T-helper 1 cell treated with Interleukin-12 subunit alpha and Interleukin-12 subunit beta and Interleukin-4 antibody, amounts not matched to agents 30 μg/mL and 1 μg/mL, for 36 hours (primary cell): Measurements from ENCODE around the gene OR10A2.
"Not testable (repeated sequence)": the region's sequence is repeated elsewhere in the genome, so short reads cannot be mapped to it uniquely, and the experiment has no call there.

Source experiments
- H3K27ac Mint-ChIP-seq: one replicate; pipeline ENCODE4 v1.8.0; 2021; ENCODE audit warnings: mild to moderate bottlenecking, mixed read lengths
- H3K27me3 Mint-ChIP-seq: one replicate; pipeline ENCODE4 v1.8.0; 2021; ENCODE audit warnings: low read depth, mixed read lengths
- H3K36me3 Mint-ChIP-seq: one replicate; pipeline ENCODE4 v1.8.0; 2021; ENCODE audit warnings: low read depth, mixed read lengths
- H3K4me1 Mint-ChIP-seq: one replicate; pipeline ENCODE4 v1.8.0; 2021; ENCODE audit warnings: low read depth, mixed read lengths
- H3K4me3 Mint-ChIP-seq: one replicate; pipeline ENCODE4 v1.8.0; 2021; ENCODE audit warnings: mild to moderate bottlenecking, moderate library complexity, mixed read lengths
- H3K9me3 Mint-ChIP-seq: one replicate; pipeline ENCODE4 v1.8.0; 2021; ENCODE audit warnings: mixed read lengths

Gene OR10A2

GRCh38 chr11:6862961-6863360, at the start of gene OR10A2:
Gene OR10A2 (plus strand): TSS chr11:6863057. CDS start chr11:6869755, 6,698 bp downstream.
- H3K4me1 Mint-ChIP-seq, result no peaks in the 10 kb centered on the region
- peaks cover 10% of the 10 kb centered on the region for H3K27me3 Mint-ChIP-seq
- no peaks in the 10 kb centered on the region for H3K36me3 Mint-ChIP-seq
- no peak within 1 kb of the TSS for H3K27ac Mint-ChIP-seq
- H3K9me3 Mint-ChIP-seq, result peaks cover 4% of the 10 kb centered on the region
- no peak within 1 kb of the TSS for H3K4me3 Mint-ChIP-seq

GRCh38 chr11:6813656-6814055, 49.2 kb upstream of the OR10A2 start:
- H3K27ac Mint-ChIP-seq, result no peak overlapping the region
- no peak overlapping the region for H3K4me3 Mint-ChIP-seq
- H3K9me3 Mint-ChIP-seq, result no peaks in the 10 kb centered on the region
- peaks cover 17% of the 10 kb centered on the region for H3K27me3 Mint-ChIP-seq
- no peaks in the 10 kb centered on the region for H3K36me3 Mint-ChIP-seq
- H3K4me1 Mint-ChIP-seq, result no peaks in the 10 kb centered on the region

GRCh38 chr11:6817694-6818093, 45.2 kb upstream of the OR10A2 start:
- Mint-ChIP-seq H3K4me1 (no peaks in the 10 kb centered on the region), H3K4me3 (no peak overlapping the region)

GRCh38 chr11:6818967-6819366, 43.9 kb upstream of the OR10A2 start:
- Mint-ChIP-seq H3K36me3 (no peaks in the 10 kb centered on the region), H3K27ac (no peak overlapping the region), H3K27me3 (peaks cover 4% of the 10 kb centered on the region), H3K4me1 (no peaks in the 10 kb centered on the region), H3K9me3 (peaks cover 6% of the 10 kb centered on the region), H3K4me3 (no peak overlapping the region)

More at GRCh38 chr11:6817694-6818093, 45.2 kb upstream of the OR10A2 start:
- H3K27ac Mint-ChIP-seq, result no peak overlapping the region
- H3K27me3 Mint-ChIP-seq, result peaks cover 4% of the 10 kb centered on the region
- peaks cover 6% of the 10 kb centered on the region for H3K9me3 Mint-ChIP-seq
- H3K36me3 Mint-ChIP-seq, result no peaks in the 10 kb centered on the region

GRCh38 chr11:6824136-6824823, 38.6 kb upstream of the OR10A2 start:
- no peak overlapping the region for H3K27ac Mint-ChIP-seq
- peaks cover 6% of the 10 kb centered on the region for H3K9me3 Mint-ChIP-seq
- H3K4me3 Mint-ChIP-seq, result no peak overlapping the region
- no peaks in the 10 kb centered on the region for H3K4me1 Mint-ChIP-seq
- H3K36me3 Mint-ChIP-seq, result no peaks in the 10 kb centered on the region
- H3K27me3 Mint-ChIP-seq, result peaks cover 4% of the 10 kb centered on the region

- Mint-ChIP-seq H3K4me1 (no peaks in the 10 kb centered on the region), H3K27ac (no peak overlapping the region), H3K27me3 (peaks cover 4% of the 10 kb centered on the region), H3K36me3 (no peaks in the 10 kb centered on the region), H3K9me3 (peaks cover under 1% of the 10 kb centered on the region), H3K4me3 (no peak overlapping the region)
Measured at GRCh38 chr11:6825231-6825744, 37.6 kb upstream of the OR10A2 start.

GRCh38 chr11:6828103-6828502, 34.8 kb upstream of the OR10A2 start:
- Mint-ChIP-seq H3K27me3 (peaks cover 3% of the 10 kb centered on the region), H3K9me3 (no peaks in the 10 kb centered on the region), H3K4me3 (no peak overlapping the region), H3K4me1 (no peaks in the 10 kb centered on the region), H3K27ac (no peak overlapping the region), H3K36me3 (no peaks in the 10 kb centered on the region)

- H3K4me1 Mint-ChIP-seq, result no peaks in the 10 kb centered on the region
- no peak overlapping the region for H3K4me3 Mint-ChIP-seq
- no peaks in the 10 kb centered on the region for H3K36me3 Mint-ChIP-seq
- H3K27ac Mint-ChIP-seq, result no peak overlapping the region
- peaks cover 3% of the 10 kb centered on the region for H3K27me3 Mint-ChIP-seq
- no peaks in the 10 kb centered on the region for H3K9me3 Mint-ChIP-seq
Measured at GRCh38 chr11:6833356-6833755, 29.5 kb upstream of the OR10A2 start.

GRCh38 chr11:6834021-6834420, 28.8 kb upstream of the OR10A2 start:
- no peaks in the 10 kb centered on the region for H3K9me3 Mint-ChIP-seq
- no peaks in the 10 kb centered on the region for H3K36me3 Mint-ChIP-seq
- H3K4me3 Mint-ChIP-seq, result no peak overlapping the region
- no peaks in the 10 kb centered on the region for H3K4me1 Mint-ChIP-seq
- peaks cover 3% of the 10 kb centered on the region for H3K27me3 Mint-ChIP-seq
- H3K27ac Mint-ChIP-seq, result no peak overlapping the region

GRCh38 chr11:6841694-6842093, 21.2 kb upstream of the OR10A2 start:
- Mint-ChIP-seq H3K9me3 (no peaks in the 10 kb centered on the region), H3K4me1 (no peaks in the 10 kb centered on the region), H3K27ac (no peak overlapping the region), H3K4me3 (no peak overlapping the region), H3K36me3 (no peaks in the 10 kb centered on the region), H3K27me3 (no peaks in the 10 kb centered on the region)

GRCh38 chr11:6843670-6844069, 19.2 kb upstream of the OR10A2 start:
- no peaks in the 10 kb centered on the region for H3K27me3 Mint-ChIP-seq
- H3K4me3 Mint-ChIP-seq, result no peak overlapping the region
- no peaks in the 10 kb centered on the region for H3K9me3 Mint-ChIP-seq
- H3K27ac Mint-ChIP-seq, result no peak overlapping the region
- no peaks in the 10 kb centered on the region for H3K36me3 Mint-ChIP-seq
- no peaks in the 10 kb centered on the region for H3K4me1 Mint-ChIP-seq

- H3K4me1 Mint-ChIP-seq, result no peaks in the 10 kb centered on the region
- no peaks in the 10 kb centered on the region for H3K9me3 Mint-ChIP-seq
- H3K36me3 Mint-ChIP-seq, result no peaks in the 10 kb centered on the region
- H3K27ac Mint-ChIP-seq, result no peak overlapping the region
- H3K4me3 Mint-ChIP-seq, result no peak overlapping the region
- no peaks in the 10 kb centered on the region for H3K27me3 Mint-ChIP-seq
Measured at GRCh38 chr11:6844356-6844755, 18.5 kb upstream of the OR10A2 start.

- Mint-ChIP-seq H3K4me1 (no peaks in the 10 kb centered on the region), H3K4me3 (no peak within 1 kb of the TSS), H3K27ac (no peak within 1 kb of the TSS), H3K9me3 (peaks cover 2% of the 10 kb centered on the region), H3K36me3 (no peaks in the 10 kb centered on the region), H3K27me3 (no peaks in the 10 kb centered on the region)
Measured at GRCh38 chr11:6845383-6845782, 17.5 kb upstream of the OR10A2 start, which contains the start of gene OR10A5. Gene OR10A5 (plus strand): TSS chr11:6845683. CDS start chr11:6845683, 0 bp downstream.

GRCh38 chr11:6850526-6850925, 12.3 kb upstream of the OR10A2 start:
- Mint-ChIP-seq H3K27ac (no peak overlapping the region), H3K27me3 (no peaks in the 10 kb centered on the region), H3K9me3 (peaks cover 27% of the 10 kb centered on the region), H3K4me1 (no peaks in the 10 kb centered on the region), H3K36me3 (no peaks in the 10 kb centered on the region), H3K4me3 (no peak overlapping the region)

GRCh38 chr11:6854801-6855200, 8.1 kb upstream of the OR10A2 start:
- H3K27ac Mint-ChIP-seq, H3K4me1 Mint-ChIP-seq: not testable (repeated sequence)

More at GRCh38 chr11:6854801-6855200, 8.1 kb upstream of the OR10A2 start:
- peaks cover 28% of the 10 kb centered on the region for H3K9me3 Mint-ChIP-seq
- not testable (repeated sequence) for H3K36me3 Mint-ChIP-seq, H3K4me3 Mint-ChIP-seq, H3K27me3 Mint-ChIP-seq
